GM12891 (cell line): ENCODE results near the gene ZBTB20.

Source experiments
- DNase-seq: peaks from one replicate; pipeline ENCODE4 v3.0.0; 2011; ENCODE audit warnings: low spot score; ENCODE audit not compliant: insufficient read length
- FAIRE-seq: peaks from 2 replicates; lab custom pipeline; 2011; peaks lifted over from hg19 to GRCh38; lab: Jason Lieb, UNC
- PAX5 ChIP-seq: IDR thresholded peaks from 2 replicates; pipeline ENCODE4 v1.6.1; 2011; ENCODE audit warnings: low read length, moderate library complexity, mild to moderate bottlenecking; ENCODE audit not compliant: insufficient read depth, severe bottlenecking
- POLR2A ChIP-seq: IDR thresholded peaks from 2 replicates; pipeline ENCODE4 v1.6.1; 2011; ENCODE audit warnings: low read depth, low read length, control low read depth
- POLR2AphosphoS5 ChIP-seq: IDR thresholded peaks from 2 replicates; pipeline ENCODE4 v1.6.1; 2011; ENCODE audit warnings: low read depth, low read length, control low read depth
- POU2F2 ChIP-seq: IDR thresholded peaks from 2 replicates; pipeline ENCODE4 v1.6.1; 2011; ENCODE audit warnings: low read depth, mild to moderate bottlenecking, control low read depth, low read length, moderate library complexity
- SPI1 ChIP-seq: IDR thresholded peaks from 2 replicates; pipeline ENCODE4 v1.6.1; 2011; ENCODE audit warnings: low read depth, low read length, control low read depth
- TAF1 ChIP-seq: IDR thresholded peaks from 2 replicates; pipeline ENCODE4 v1.6.1; 2011; ENCODE audit warnings: low read depth, low read length, control low read depth

The ZBTB20 gene

GRCh38 chr3:114504941-114505628 lies 642.0 kb downstream of the ZBTB20 start:
- DNase-seq = no peak
- FAIRE-seq = no peak
- TF ChIP-seq PAX5 = no peak
- TF ChIP-seq SPI1 = no peak
- no peak for TF ChIP-seq POLR2AphosphoS5
- TF ChIP-seq POLR2A = no peak
- TF ChIP-seq POU2F2 = no peak
- TF ChIP-seq TAF1 = no peak

DNA sequence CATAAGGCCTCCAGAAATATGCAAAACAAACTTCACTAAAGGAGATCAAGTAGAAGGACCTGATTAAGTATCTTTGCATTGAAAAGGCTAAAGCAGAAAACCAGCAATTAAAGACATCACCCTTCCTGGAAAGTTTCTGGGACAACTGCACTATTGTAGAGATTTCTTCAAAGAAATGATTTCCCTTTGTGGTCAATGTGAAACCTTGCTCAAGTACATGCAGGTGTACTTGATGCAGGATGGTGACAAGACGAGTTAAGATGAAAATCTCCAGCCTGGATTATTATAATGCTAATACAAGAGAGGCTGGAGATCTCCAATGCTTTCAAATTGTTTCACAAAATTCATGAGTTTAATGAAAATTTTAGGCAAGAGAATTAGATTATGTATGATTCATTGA lies 644.9 kb downstream of the ZBTB20 start:
- DNase-seq (no peak), FAIRE-seq (peak; percentile 20)
- TF ChIP-seq POLR2A (no peak), POU2F2 (no peak), POLR2AphosphoS5 (no peak), PAX5 (no peak), SPI1 (no peak), TAF1 (no peak)

- DNase-seq (no peak), FAIRE-seq (peak; percentile 28)
- TF ChIP-seq POLR2A (no peak), POLR2AphosphoS5 (no peak), POU2F2 (no peak), PAX5 (no peak), TAF1 (no peak), SPI1 (no peak)
Observed at GRCh38 chr3:114499976-114500375, 647.1 kb downstream of the ZBTB20 start.

GRCh38 chr3:114498539-114499370 lies 648.3 kb downstream of the ZBTB20 start:
- DNase-seq (no peak), FAIRE-seq (peak; percentile 80)
- no peak for TF ChIP-seq POLR2A
- TF ChIP-seq PAX5 = no peak
- TF ChIP-seq POLR2AphosphoS5 = no peak
- TF ChIP-seq SPI1 = no peak

DNA sequence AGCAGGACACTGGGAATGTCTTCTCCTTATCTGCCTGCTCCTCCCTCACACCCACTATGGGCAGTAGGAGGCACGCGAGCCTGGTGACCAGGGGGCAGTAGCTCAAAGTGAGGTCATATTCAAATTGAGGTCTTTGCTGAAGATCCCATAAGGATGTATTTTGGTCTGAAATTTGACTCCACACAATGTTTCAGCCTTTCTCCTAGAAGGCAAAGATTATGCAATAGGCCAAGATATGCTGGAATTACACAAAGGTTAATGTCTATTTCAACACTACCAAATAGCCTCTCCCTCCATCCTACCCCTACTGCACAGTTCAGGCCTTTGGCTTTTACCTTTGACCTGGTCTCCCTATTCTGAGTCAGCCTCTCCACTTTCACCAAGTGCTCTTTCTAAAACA lies 650.2 kb downstream of the ZBTB20 start:
- FAIRE-seq = no peak
- DNase-seq = no peak
- no peak for TF ChIP-seq POU2F2
- TF ChIP-seq PAX5 = no peak
- no peak for TF ChIP-seq SPI1
- TF ChIP-seq TAF1 = no peak
- TF ChIP-seq POLR2AphosphoS5 = no peak
- TF ChIP-seq POLR2A = no peak

GRCh38 chr3:114496466-114496865 lies 650.6 kb downstream of the ZBTB20 start:
- FAIRE-seq (no peak), DNase-seq (no peak)
- no peak for TF ChIP-seq POU2F2
- no peak for TF ChIP-seq TAF1
- no peak for TF ChIP-seq PAX5
- no peak for TF ChIP-seq POLR2AphosphoS5
- no peak for TF ChIP-seq POLR2A
- TF ChIP-seq SPI1 = no peak

- FAIRE-seq = no peak
- TF ChIP-seq PAX5 (no peak), POLR2AphosphoS5 (no peak), SPI1 (no peak), POLR2A (no peak), POU2F2 (no peak), TAF1 (no peak)
- DNase-seq = no peak
Observed at GRCh38 chr3:114496021-114496434, 651.1 kb downstream of the ZBTB20 start.

GRCh38 chr3:114494498-114494897 lies 652.6 kb downstream of the ZBTB20 start:
- no peak for TF ChIP-seq PAX5
- TF ChIP-seq POLR2AphosphoS5 = no peak
- TF ChIP-seq TAF1 = no peak
- TF ChIP-seq SPI1 = no peak
- no peak for TF ChIP-seq POLR2A
- DNase-seq (no peak), FAIRE-seq (no peak)

- no peak for DNase-seq
- TF ChIP-seq PAX5 (no peak), TAF1 (no peak), SPI1 (no peak), POLR2A (no peak), POU2F2 (no peak), POLR2AphosphoS5 (no peak)
- no peak for FAIRE-seq
Observed at GRCh38 chr3:114490829-114491228, 656.3 kb downstream of the ZBTB20 start.
